ENCODE measurements around the gene NUDT22.

NUDT22 gene

GRCh38 chr11:64207256-64208085, 18.6 kb upstream of the NUDT22 start:
- DNase-seq: no peak

GRCh38 chr11:64208086-64208795, 17.8 kb upstream of the NUDT22 start:
- no peak for DNase-seq

GRCh38 chr11:64208796-64209562, 17.1 kb upstream of the NUDT22 start:
- DNase-seq: no peak

DNA sequence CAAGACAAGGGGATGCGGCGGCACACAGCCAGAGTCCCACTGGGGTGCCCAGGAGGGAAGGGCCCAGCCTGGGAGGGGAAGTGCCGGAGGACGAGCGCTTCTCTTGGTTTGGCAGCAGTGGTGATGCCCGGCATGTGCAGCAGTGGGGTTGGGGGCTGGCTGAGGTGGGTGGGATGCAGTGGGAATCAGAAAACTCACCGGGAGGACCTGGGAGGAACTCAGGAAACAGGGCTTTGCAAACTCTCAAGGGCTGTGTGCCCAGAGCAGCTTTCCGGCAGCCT, 16.6 kb upstream of the NUDT22 start:
- DNase-seq: no peak

- DNase-seq: no peak
Observed at GRCh38 chr11:64210301-64211020, 15.6 kb upstream of the NUDT22 start.

DNA sequence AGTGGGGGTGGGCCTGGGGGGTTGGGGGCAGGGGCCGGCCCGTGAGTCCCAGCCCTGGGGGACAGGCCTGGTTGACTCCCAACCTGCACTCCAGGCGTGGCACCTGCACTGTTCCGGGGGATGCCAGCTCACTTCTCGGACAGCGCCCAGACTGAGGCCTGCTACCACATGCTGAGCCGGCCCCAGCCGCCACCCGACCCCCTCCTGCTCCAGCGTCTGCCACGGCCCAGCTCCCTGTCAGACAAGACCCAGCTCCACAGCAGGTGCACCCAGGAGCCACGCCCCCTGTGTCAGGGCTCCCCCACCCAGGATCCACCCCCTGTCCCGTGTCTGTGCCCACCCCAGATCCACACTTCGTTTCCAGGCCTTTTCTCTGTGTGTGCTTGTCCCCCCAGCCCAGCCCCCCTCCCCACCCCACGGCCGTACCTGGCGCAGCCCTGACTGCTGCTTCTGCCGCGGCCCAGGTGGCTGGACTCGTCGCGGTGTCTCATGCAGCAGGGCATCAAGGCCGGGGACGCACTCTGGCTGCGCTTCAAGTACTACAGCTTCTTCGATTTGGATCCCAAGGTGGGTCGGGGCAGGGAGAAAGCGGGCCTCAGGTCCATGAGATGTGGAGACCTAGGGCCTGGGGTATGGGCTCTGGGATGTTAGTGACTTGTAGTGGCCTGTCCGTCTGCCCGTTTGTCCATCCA, 14.7 kb upstream of the NUDT22 start:
- no peak for DNase-seq

DNA sequence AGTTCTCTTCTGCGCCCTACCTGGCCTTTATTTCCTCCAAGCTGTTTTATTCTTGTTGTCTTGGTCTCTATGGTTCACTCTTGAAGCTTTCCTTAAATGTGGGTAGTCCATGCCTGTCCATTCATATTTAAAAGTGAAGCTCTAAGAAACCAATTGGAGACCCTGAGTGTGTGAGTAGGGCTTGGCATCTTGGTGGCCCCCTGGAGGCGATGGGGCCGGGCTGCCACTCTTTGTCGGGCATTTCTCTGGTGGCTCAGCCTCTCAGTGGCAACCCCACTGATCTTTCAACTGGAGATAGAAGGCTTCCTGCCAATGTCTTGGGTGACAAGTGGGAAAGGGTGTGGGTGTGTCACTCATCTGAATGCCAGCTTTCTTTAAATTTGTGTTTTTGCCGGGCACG, 9.2 kb upstream of the NUDT22 start:
- no peak for DNase-seq

DNA sequence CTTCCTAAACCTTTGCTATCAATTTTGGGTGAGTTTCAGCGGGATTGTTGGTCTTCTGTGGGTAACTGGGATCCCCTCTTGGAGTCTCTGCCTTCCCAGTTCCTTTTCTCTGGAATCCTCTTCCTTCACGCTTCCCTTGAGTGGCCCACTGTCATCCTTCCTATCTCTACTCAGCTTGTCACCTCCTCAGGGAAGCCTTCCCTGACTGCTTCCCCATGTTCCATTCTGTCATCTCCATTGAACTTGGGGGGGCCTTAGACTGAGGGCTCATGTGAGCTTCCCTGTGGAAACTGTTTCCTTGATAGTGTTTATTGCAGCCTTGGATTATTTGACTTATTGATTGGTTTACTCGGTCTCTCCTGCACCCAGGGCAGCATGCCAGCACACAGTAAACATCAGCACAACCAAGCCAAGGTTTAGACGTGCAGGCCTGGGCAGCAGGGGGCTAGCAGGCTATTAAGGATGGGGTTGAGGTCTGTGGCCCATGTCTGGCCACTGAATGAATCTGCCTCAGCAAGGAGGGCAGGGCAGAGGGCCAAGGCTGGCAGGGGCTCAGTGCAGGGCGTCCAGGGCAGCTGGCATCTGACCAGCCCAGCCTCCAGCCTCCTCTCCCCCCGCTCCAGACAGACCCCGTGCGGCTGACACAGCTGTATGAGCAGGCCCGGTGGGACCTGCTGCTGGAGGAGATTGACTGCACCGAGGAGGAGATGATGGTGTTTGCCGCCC, 7.3 kb upstream of the NUDT22 start:
- DNase-seq: no peak

GRCh38 chr11:64219354-64219684, 6.8 kb upstream of the NUDT22 start:
- DNase-seq: no peak

- no peak for DNase-seq
Observed at GRCh38 chr11:64219755-64220154, 6.3 kb upstream of the NUDT22 start.

DNA sequence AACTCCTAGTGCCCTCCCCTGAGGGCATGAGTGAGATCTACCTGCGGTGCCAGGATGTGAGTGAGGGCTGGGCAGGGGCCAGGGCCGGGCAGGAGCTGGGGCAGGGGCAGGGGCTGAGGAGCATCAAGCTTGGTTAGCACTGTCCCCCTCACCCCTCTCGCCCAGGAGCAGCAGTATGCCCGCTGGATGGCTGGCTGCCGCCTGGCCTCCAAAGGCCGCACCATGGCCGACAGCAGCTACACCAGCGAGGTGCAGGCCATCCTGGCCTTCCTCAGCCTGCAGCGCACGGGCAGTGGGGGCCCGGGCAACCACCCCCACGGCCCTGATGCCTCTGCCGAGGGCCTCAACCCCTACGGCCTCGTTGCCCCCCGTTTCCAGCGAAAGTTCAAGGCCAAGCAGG, 5.8 kb upstream of the NUDT22 start:
- no peak for DNase-seq

DNA sequence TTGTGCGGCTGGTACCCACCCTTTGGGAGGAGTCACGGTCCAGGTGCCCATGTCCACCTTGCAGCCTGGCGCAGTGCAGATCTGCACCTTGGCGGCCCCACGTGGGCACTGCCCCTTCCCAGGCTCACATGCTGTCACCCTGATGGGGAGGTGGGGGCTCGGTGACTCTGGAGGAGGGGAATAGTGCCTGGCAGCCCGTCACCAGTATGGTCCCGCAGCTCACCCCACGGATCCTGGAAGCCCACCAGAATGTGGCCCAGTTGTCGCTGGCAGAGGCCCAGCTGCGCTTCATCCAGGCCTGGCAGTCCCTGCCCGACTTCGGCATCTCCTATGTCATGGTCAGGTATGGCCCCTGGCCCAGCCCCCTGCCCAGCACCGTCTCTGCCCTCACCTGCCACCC, 5.3 kb upstream of the NUDT22 start:
- DNase-seq: no peak

DNA sequence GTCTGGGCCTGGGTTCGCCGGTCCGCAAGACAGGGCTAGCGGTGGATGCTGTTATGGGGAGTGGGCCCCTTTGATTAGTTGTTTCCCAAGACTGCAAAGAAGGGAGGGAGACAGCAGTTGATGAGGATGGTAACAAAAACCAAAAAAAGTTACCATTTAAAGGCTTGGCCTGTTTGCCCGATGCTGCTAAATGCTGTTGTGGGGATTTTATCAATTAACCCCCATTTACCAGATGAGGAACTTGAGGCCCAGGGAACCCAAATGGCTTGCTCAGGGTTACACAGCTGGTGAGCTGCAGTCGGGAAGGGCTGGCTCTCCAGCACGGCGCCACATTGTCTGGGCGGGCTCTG, 3.4 kb upstream of the NUDT22 start:
- no peak for DNase-seq

DNA sequence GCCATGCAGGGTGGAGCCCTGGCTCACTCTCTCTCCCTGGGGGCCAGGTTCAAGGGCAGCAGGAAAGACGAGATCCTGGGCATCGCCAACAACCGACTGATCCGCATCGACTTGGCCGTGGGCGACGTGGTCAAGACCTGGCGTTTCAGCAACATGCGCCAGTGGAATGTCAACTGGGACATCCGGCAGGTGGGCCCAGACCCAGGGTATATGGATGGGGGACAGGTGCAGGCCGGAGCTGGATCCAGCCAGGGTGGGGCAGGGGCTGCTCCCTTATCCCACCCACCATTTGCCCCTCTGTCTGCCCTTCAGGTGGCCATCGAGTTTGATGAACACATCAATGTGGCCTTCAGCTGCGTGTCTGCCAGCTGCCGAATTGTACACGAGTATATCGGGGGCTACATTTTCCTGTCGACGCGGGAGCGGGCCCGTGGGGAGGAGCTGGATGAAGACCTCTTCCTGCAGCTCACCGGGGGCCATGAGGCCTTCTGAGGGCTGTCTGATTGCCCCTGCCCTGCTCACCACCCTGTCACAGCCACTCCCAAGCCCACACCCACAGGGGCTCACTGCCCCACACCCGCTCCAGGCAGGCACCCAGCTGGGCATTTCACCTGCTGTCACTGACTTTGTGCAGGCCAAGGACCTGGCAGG, 2.9 kb upstream of the NUDT22 start:
- DNase-seq: no peak

GRCh38 chr11:64224151-64224890, 1.8 kb upstream of the NUDT22 start:
- no peak for DNase-seq

GRCh38 chr11:64224891-64225607, 1.0 kb upstream of the NUDT22 start:
- no peak for DNase-seq

DNA sequence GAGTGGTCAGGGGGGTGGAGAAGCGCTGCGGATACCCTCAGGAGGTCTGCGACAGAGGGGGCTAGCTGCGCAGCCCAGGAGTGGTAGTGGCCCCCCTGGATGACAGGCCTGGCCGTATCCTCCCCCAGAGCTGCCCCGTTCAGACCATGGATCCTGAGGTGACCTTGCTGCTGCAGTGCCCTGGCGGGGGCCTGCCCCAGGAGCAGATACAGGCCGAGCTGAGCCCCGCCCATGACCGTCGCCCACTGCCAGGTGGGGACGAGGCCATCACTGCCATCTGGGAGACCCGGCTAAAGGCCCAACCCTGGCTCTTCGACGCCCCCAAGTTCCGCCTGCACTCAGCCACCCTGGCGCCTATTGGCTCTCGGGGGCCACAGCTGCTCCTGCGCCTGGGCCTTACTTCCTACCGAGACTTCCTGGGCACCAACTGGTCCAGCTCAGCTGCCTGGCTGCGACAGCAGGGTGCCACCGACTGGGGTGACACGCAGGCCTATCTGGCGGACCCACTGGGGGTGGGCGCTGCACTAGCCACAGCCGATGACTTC, 505 bp downstream of the NUDT22 start:
- peak; percentile 44 to 58 for DNase-seq

- no peak for DNase-seq
Observed at GRCh38 chr11:64227405-64227956, 1.4 kb downstream of the NUDT22 start.

GRCh38 chr11:64229090-64229743, 3.1 kb downstream of the NUDT22 start:
- DNase-seq: no peak
